Common myeloid progenitor, CD34-positive (primary cell): ENCODE data around the gene FCHO2.

Source experiments
- CTCF ChIA-PET: fragments of 350-600 bp; sonication (Branson Sonifier 250); formaldehyde crosslinking; loops from one replicate; lab custom pipeline; 2021; ENCODE audit warnings: antibody characterized with exemption; lab: Charles Lee
- POLR2A ChIA-PET: fragments of 350-600 bp; sonication (Branson Sonifier 250); formaldehyde crosslinking; loops from one replicate; lab custom pipeline; 2021; ENCODE audit warnings: antibody characterized with exemption; lab: Charles Lee
- DNase-seq, 3 donors: peaks; one replicate each; pipeline versions ENCODE4 v3.0.0 to v3.0.0-alpha.2; 2013
- H3K27ac ChIP-seq, 2 experiments: 1 replicate in 1 of 2; 2 replicates in 1 of 2; pipeline ENCODE4 v1.7.0; 2013; ENCODE audit warnings: inconsistent platforms in 2 of 2, low read length in 2 of 2, mild to moderate bottlenecking in 2 of 2, low read depth in 1 of 2, moderate library complexity in 1 of 2; ENCODE audit not compliant: severe bottlenecking in 2 of 2, insufficient read depth in 1 of 2, poor library complexity in 1 of 2
- H3K27me3 ChIP-seq, 5 experiments: replicated peaks in 2 of 5; 1 replicate in 3 of 5; 2 replicates in 2 of 5; pipeline versions ENCODE4 v1.6.1 to v1.7.0; 2013; ENCODE audit warnings: low read length in 4 of 5, mild to moderate bottlenecking in 2 of 5, moderate library complexity in 2 of 5, inconsistent platforms in 1 of 5; ENCODE audit not compliant: insufficient read depth in 5 of 5, control insufficient read depth in 4 of 5
- H3K36me3 ChIP-seq, 4 experiments: 1 replicate in 2 of 4; 2 replicates in 2 of 4; pipeline versions ENCODE4 v1.6.1 to v1.7.0; 2013; ENCODE audit warnings: low read length in 3 of 4, control low read depth in 1 of 4, mild to moderate bottlenecking in 1 of 4; ENCODE audit not compliant: control insufficient read depth in 4 of 4, insufficient read depth in 4 of 4
- H3K4me1 ChIP-seq, 4 experiments: 1 replicate in 3 of 4; 2 replicates in 1 of 4; pipeline versions ENCODE4 v1.6.1 to v1.7.1; 2013; ENCODE audit warnings: low read length in 3 of 4, mild to moderate bottlenecking in 3 of 4, control low read depth in 1 of 4, inconsistent platforms in 1 of 4, moderate library complexity in 1 of 4; ENCODE audit not compliant: control insufficient read depth in 4 of 4, insufficient read depth in 4 of 4; ENCODE audit errors: control extremely low read depth in 1 of 4
- H3K4me3 ChIP-seq, 7 experiments: 1 replicate in 4 of 7; 2 replicates in 3 of 7; pipeline versions ENCODE4 v1.5.1 to v1.7.0; 2013; ENCODE audit warnings: mild to moderate bottlenecking in 7 of 7, low read length in 6 of 7, moderate library complexity in 6 of 7, inconsistent platforms in 2 of 7, low read depth in 2 of 7, control low read depth in 1 of 7; ENCODE audit not compliant: insufficient read depth in 4 of 7, control insufficient read depth in 1 of 7; ENCODE audit errors: extremely low read depth in 1 of 7
- H3K9me3 ChIP-seq, 5 experiments: 1 replicate in 4 of 5; 2 replicates in 1 of 5; pipeline versions ENCODE4 v1.6.1 to v1.7.1; 2013; ENCODE audit warnings: low read length in 4 of 5, mild to moderate bottlenecking in 2 of 5, inconsistent platforms in 1 of 5, low read depth in 1 of 5, moderate library complexity in 1 of 5; ENCODE audit not compliant: control insufficient read depth in 4 of 5, insufficient read depth in 2 of 5; ENCODE audit errors: control extremely low read depth in 1 of 5
- WGBS: methylation state at CpG from one replicate; pipeline ENCODE4 v1.1.5; 2013; ENCODE audit not compliant: insufficient coverage; 5-methylcytosine and 5-hydroxymethylcytosine counted together

Gene FCHO2

GRCh38 chr5:73028991-73029595, 73.3 kb downstream of the FCHO2 start:
- ChIA-PET POLR2A (no interaction called here), CTCF (no interaction called here)
- 100% methylated on average over 1 of the region's 1 CpG for WGBS
- Histone ChIP-seq H3K9me3 (no peaks in the 10 kb centered on the region), H3K4me3 (no peak overlapping the region), H3K27ac (no peak overlapping the region), H3K27me3 (no peaks in the 10 kb centered on the region), H3K36me3 (peaks cover 0 to 6% (median 1%) of the 10 kb centered on the region in 4 experiments), H3K4me1 (no peaks in the 10 kb centered on the region)
- DNase-seq: no peak

GRCh38 chr5:73030531-73030930, 74.7 kb downstream of the FCHO2 start:
- WGBS: no CpG with 5 or more reads among the region's 1 CpG
- DNase-seq: no peak
- Histone ChIP-seq H3K36me3 (peaks cover 0 to 7% (median 3%) of the 10 kb centered on the region in 4 experiments), H3K27me3 (no peaks in the 10 kb centered on the region), H3K4me1 (no peaks in the 10 kb centered on the region), H3K9me3 (no peaks in the 10 kb centered on the region), H3K4me3 (no peak overlapping the region), H3K27ac (no peak overlapping the region)
- ChIA-PET POLR2A (no interaction called here), CTCF (no interaction called here)

GRCh38 chr5:73030995-73031394, 75.2 kb downstream of the FCHO2 start:
- ChIA-PET POLR2A (no interaction called here), CTCF (no interaction called here)
- H3K4me1 ChIP-seq: no peaks in the 10 kb centered on the region
- peaks cover 0 to 7% (median 3%) of the 10 kb centered on the region in 4 experiments for H3K36me3 ChIP-seq
- no peaks in the 10 kb centered on the region for H3K27me3 ChIP-seq
- no peak overlapping the region for H3K4me3 ChIP-seq
- no peak overlapping the region for H3K27ac ChIP-seq
- no peak for DNase-seq
- H3K9me3 ChIP-seq: no peaks in the 10 kb centered on the region

GRCh38 chr5:73031839-73032238, 76.0 kb downstream of the FCHO2 start:
- Histone ChIP-seq H3K4me3 (no peak overlapping the region), H3K4me1 (no peaks in the 10 kb centered on the region), H3K9me3 (no peaks in the 10 kb centered on the region), H3K36me3 (peaks cover 0 to 8% (median 3%) of the 10 kb centered on the region in 4 experiments), H3K27me3 (no peaks in the 10 kb centered on the region), H3K27ac (no peak overlapping the region)
- POLR2A ChIA-PET: no interaction called here
- CTCF ChIA-PET: no interaction called here
- no peak for DNase-seq
- 100% methylated on average over 1 of the region's 2 CpGs for WGBS

- no peak overlapping the region for H3K27ac ChIP-seq
- no peak overlapping the region for H3K4me3 ChIP-seq
- H3K9me3 ChIP-seq: no peaks in the 10 kb centered on the region
- ChIA-PET POLR2A (no interaction called here), CTCF (no interaction called here)
- H3K4me1 ChIP-seq: no peaks in the 10 kb centered on the region
- peaks cover 0 to 8% (median 3%) of the 10 kb centered on the region in 4 experiments for H3K36me3 ChIP-seq
- no peaks in the 10 kb centered on the region for H3K27me3 ChIP-seq
- no peak for DNase-seq
- 100% methylated on average over 1 of the region's 2 CpGs for WGBS
Measured at GRCh38 chr5:73032635-73033034, 76.8 kb downstream of the FCHO2 start.

- peaks cover 0 to 4% (median 3%) of the 10 kb centered on the region in 4 experiments for H3K4me1 ChIP-seq
- H3K4me3 ChIP-seq: no peak overlapping the region
- no peak for DNase-seq
- CTCF ChIA-PET: no interaction called here
- WGBS: no CpG with 5 or more reads among the region's 5 CpGs
- H3K36me3 ChIP-seq: peaks cover 0 to 6% (median 3%) of the 10 kb centered on the region in 4 experiments
- no peaks in the 10 kb centered on the region for H3K27me3 ChIP-seq
- H3K27ac ChIP-seq: no peak overlapping the region
- no peaks in the 10 kb centered on the region for H3K9me3 ChIP-seq
- POLR2A ChIA-PET: no interaction called here
Measured at GRCh38 chr5:73037545-73037944, 81.7 kb downstream of the FCHO2 start.

- CTCF ChIA-PET: no interaction called here
- POLR2A ChIA-PET: no interaction called here
Measured at GRCh38 chr5:73039082-73039481, 83.2 kb downstream of the FCHO2 start.

More at GRCh38 chr5:73039082-73039481, 83.2 kb downstream of the FCHO2 start:
- Histone ChIP-seq H3K36me3 (peaks cover 0 to 11% (median 5%) of the 10 kb centered on the region in 4 experiments), H3K27ac (no peak overlapping the region), H3K27me3 (no peaks in the 10 kb centered on the region), H3K4me3 (no peak overlapping the region), H3K4me1 (peaks cover 0 to 4% (median 3%) of the 10 kb centered on the region in 4 experiments), H3K9me3 (no peaks in the 10 kb centered on the region)
- peak; percentile 11 to 64 (median 43) for DNase-seq
